DLD1 (cell line): ENCODE data around the gene TMC1.
"Not testable (repeated sequence)": the region's sequence is repeated elsewhere in the genome, so short reads cannot be mapped to it uniquely, and the experiment has no call there.

Source experiments
- in situ Hi-C: cut with HindIII; loops from 2 replicates; pipeline ENCODE4 v1.10.0; 2017; ENCODE audit warnings: low sequenced_read_pairs

TMC1 gene

GRCh38 chr9:72855321-72855720, 333.9 kb downstream of the TMC1 start:
- in situ Hi-C loops = no loop called here

DNA sequence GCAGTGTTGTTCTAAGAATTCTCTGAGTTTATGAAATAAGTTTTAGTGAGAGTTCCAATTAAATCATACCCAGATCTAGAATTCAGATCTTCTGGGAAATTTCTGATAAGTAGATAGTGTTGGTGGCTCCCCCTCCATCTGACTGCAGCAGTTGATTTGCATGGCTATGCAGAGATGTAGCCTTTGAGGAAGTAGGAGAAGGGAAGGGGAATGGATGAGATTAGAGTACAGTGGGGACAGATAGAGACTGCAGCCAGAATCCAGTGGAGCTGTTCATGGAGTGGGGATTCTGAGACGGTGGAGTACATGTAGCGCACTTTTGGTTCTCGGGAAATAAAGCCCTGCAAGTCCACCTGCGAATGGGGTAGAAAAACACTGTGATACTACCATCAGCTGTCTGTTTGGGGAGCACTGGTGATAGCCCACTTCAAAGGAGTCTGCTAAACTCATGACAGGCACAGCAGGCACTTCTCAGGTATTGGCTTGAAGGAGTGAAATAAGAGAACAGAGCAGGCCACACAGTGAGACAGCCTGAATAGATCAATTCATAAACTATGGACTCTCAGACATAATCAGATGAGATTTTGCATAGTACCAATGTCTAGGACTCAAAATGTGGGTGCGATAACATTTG, 334.6 kb downstream of the TMC1 start:
- in situ Hi-C loops = no loop called here

DNA sequence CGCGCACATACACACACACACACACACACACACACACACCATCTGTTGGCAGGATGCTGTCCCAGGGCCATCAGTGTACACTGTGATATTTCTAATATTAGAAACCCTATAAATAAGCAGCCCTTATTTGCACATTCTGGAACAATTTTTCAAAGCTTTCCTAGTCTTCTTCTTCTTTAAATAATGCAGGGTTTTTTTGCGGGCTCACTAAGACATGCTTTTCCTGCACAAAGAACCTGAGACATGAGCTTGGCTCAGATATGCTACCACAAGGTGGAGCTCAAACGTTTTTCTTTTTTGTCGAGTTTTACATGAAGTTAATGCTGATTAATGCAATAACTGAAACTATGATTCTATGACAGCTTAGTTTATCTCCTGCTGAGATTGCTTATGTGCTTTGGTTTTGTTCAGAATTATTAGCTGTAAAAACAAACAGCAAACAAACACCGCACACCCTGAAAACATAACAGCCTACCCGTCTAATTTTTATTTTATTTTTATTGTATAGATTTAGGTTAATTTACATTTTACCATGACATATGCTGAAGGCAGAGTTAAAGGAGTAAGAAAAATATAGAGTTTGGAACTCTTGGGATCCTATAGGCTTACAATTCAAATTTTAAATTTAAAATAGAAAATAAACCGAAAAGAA, 335.7 kb downstream of the TMC1 start:
- in situ Hi-C loops = no loop called here

- in situ Hi-C loops = no loop called here
Measured at GRCh38 chr9:72857624-72857996, 336.2 kb downstream of the TMC1 start.

- in situ Hi-C loops = no loop called here
Measured at GRCh38 chr9:72858089-72858912, 336.9 kb downstream of the TMC1 start.

DNA sequence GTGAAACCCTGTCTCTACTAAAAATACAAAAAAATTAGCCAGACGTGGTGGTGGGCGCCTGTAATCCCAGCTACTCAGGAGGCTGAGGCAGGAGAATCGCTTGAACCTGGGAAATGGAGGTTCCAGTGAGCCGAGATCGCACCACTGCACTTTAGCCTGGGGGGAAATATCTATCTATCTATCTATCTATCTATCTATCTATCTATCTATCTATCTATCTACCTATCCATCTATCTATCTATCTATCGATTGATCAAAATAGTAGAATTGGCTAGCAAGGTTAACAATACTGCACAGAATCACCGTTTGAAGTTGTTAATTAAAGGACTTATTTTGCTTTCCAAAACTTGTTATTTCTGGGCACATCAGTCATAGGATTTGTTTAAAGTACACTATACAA, 341.4 kb downstream of the TMC1 start:
- in situ Hi-C loops = not testable (repeated sequence)

DNA sequence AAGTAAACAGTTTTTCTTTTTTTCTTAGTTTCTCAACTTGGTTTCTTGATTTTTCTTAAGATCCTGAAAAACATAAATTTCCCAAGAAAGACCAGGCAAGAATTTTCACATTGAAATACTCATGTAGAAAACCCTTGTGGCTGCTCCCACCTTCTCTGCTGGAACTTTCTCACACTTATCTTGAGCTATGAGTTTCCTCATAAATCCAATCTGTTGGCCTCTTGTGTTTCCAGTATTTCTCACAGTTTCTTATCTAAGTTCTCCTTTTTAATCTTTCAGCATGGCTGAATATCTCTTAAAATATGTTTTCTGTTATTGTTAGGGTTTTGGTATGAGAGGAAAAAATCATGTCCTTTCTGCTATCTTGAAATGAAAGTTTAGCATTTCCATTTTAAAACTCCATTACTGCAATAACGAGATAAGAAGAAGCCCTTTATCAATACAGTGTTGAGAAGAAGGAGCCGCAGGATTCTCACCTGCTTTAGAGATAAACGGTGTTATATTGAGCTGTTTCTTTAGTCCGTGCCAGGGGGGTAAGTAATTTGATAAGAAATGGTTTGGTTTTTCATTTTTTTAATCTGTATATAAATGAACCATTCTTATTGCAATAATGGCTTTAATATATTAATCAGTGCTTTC, 342.2 kb downstream of the TMC1 start:
- in situ Hi-C loops = no loop called here

GRCh38 chr9:72864327-72864726, 342.9 kb downstream of the TMC1 start:
- in situ Hi-C loops = no loop called here

DNA sequence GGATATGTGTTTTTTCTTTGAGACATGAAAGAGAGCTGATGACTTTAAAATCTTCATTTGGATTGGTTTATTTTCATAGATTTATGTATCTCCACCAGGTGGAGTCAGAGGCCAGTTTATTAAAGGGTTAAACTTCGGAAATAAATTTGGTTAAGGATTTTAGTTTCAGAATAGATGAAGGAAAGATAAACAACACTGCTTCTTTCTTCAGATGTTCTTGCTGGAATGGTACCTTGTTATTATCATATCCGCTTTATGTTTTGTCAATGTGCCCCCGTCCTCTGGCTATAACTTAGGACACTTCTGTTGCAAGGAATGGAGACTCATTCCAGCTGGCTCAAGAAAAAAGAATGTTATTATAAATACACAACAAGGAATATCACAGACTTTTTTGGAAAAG, 350.3 kb downstream of the TMC1 start:
- in situ Hi-C loops = no loop called here

GRCh38 chr9:72872718-72873117, 351.3 kb downstream of the TMC1 start:
- in situ Hi-C loops = no loop called here

GRCh38 chr9:72873456-72873855, 352.0 kb downstream of the TMC1 start:
- in situ Hi-C loops = no loop called here

GRCh38 chr9:72874344-72874743, 352.9 kb downstream of the TMC1 start:
- in situ Hi-C loops = no loop called here

DNA sequence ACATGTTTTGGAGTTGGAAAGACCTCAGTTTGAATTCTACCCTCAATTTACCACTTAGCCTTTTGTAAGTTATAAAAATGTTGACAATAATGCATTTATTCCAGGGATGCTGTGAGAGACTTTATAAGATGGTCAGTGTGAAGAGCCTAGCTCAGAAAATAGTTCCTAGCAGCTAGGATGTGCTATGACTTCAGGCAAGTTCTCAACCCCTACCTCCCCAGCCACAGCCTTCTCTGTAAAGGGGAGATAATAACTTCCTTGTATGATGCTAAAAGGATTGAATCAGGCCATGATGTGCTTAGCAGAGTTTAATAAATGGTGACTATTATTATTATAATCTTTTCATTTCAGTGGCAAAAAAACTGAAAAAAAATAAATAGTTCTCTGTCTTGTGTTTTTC, 353.8 kb downstream of the TMC1 start:
- in situ Hi-C loops = loop anchor here (25.0 kb wide), 1 partner anchor 312 kb away; no protein-coding TSS in a partner anchor

- in situ Hi-C loops = loop anchor here (25.0 kb wide), 1 partner anchor 306 kb away; no protein-coding TSS in a partner anchor
Measured at GRCh38 chr9:72880821-72881220, 359.4 kb downstream of the TMC1 start.

DNA sequence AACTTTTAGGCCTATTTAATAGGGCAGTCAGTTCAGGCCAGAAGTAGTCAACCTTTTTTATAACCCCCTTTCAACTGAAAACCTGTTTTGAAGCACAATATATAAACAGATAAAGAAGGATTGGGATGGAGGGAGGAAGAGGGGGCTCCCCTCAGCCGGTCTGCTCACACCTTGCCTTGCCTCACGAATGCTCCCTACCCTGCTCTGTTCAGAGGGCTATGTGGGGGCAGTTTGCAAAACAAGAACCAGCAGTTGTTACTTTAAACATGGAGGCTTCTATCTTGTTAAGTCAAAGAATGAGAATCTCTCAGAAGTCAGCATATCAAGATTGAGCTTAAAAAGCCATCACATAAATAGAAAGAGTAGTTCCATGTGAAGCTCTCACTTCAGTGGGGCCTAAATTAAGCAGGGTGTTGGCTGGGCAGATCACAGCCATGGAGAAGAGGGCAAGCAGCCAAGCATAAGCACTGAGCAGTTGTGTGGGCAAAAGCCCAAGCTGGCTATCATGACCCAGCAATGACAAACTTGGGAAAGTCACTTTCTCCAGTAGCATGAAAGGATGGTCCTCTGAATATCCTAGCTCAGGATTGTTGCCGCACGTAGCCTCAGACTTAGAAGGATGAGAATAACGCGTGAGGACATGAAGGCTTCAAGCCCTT, 360.8 kb downstream of the TMC1 start:
- in situ Hi-C loops = loop anchor here (25.0 kb wide), 1 partner anchor 305 kb away; no protein-coding TSS in a partner anchor

- in situ Hi-C loops = loop anchor here (25.0 kb wide), 1 partner anchor 303 kb away; no protein-coding TSS in a partner anchor
Measured at GRCh38 chr9:72883875-72884274, 362.5 kb downstream of the TMC1 start.

DNA sequence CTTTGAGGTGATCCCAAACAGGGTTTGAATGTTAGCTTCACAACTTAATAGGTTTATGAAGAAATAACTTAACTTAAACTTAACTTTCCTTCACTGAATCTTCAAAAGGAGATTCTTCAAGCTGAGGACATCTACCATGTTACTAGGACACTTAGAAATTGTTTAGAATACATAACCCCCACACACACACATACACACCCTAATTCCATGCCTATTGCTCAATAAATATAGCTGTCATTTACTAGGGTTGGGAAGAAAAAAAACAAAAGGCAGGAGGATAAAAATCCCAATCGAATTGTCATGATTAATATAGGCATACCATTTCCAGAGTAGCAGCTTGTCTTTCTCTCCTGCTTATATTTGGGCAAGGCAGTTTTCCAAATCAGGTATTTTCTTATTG, 363.1 kb downstream of the TMC1 start:
- in situ Hi-C loops = loop anchor here (25.0 kb wide), 1 partner anchor 303 kb away; no protein-coding TSS in a partner anchor
